ENCODE results near the gene NT5DC1.

- TF ChIP-seq CTCF (IDR thresholded peaks at IDR 0.05) (no peak), ELF1 (IDR thresholded peaks at IDR 0.05) (no peak), TEAD4 (IDR thresholded peaks at IDR 0.05; ENCODE audit: borderline replicate concordance, insufficient read depth) (no peak), NFIC (IDR thresholded peaks at IDR 0.05; ENCODE audit: borderline replicate concordance) (no peak), TAF1 (IDR thresholded peaks at IDR 0.05; ENCODE audit: borderline replicate concordance, low read depth, low read length) (no peak), GABPA (IDR thresholded peaks at IDR 0.05; ENCODE audit: low read depth) (no peak), POLR2AphosphoS5 (IDR thresholded peaks at IDR 0.05; ENCODE audit: low read depth, low read length) (no peak), CHD2 (IDR thresholded peaks at IDR 0.05; ENCODE audit: low read length, partially characterized antibody) (no peak)
- TF ChIP-seq, protein P1, sequence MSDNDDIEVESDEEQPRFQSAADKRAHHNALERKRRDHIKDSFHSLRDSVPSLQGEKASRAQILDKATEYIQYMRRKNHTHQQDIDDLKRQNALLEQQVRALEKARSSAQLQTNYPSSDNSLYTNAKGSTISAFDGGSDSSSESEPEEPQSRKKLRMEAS (IDR thresholded peaks at IDR 0.05; ENCODE audit: low read depth) = no peak
Measured at GRCh38 chr6:116201538-116201937, 100.9 kb downstream of the NT5DC1 start.
